HCT116 (cell line): ENCODE results near the gene NEMP1. TPM values are rescaled to one million over a fixed set of nuclear protein-coding genes. Genes with fewer than 3 reads are reported as not detected.

Source experiments
- ATAC-seq: fragments of 200-7000 bp; cut with Tn5 transposase; 2 replicates; pipeline ENCODE4 v1.9.1; 2020; ENCODE audit warnings: mild to moderate bottlenecking, moderate library complexity
- BruUV-seq: library from RNA; stranded (reverse); fragments of 400-500 nt; replicated peaks from 2 replicates; lab custom pipeline; 2021; lab: Mats Ljungman, UMichigan
- CTCF ChIA-PET: fragments of 300-600 bp; sonication (Branson Sonifier 250); formaldehyde crosslinking; loops from one replicate; lab custom pipeline; 2021; ENCODE audit warnings: antibody characterized with exemption; lab: Charles Lee
- POLR2A ChIA-PET: fragments of 300-600, 350-600 bp; sonication (Branson Sonifier 250); formaldehyde crosslinking; loops from one replicate; lab custom pipeline; 2021; ENCODE audit warnings: antibody characterized with exemption; lab: Charles Lee
- RAD21 ChIA-PET, 2 experiments: fragments of 300-600 bp; sonication (Branson Sonifier 250); formaldehyde crosslinking; loops; one replicate each; lab custom pipeline; 2023; ENCODE audit warnings: low total read pairs in 2 of 2; ENCODE audit not compliant: uncharacterized antibody in 2 of 2, unreplicated experiment in 2 of 2, low non-redundant PET in 1 of 2; lab: Charles Lee
- DNase-seq: peaks from one replicate; pipeline ENCODE4 v3.0.0-alpha.2; 2010; ENCODE audit warnings: low read depth, low spot score
- H2AFZ ChIP-seq: fragments of 200-600 bp; shearing (Covaris generic), sonication (generic); 2 replicates; pipeline ENCODE4 v1.6.1; 2017; ENCODE audit warnings: low read depth, mixed run types, mixed read lengths, antibody characterized with exemption, low read length; ENCODE audit not compliant: poor library complexity, severe bottlenecking
- H3K27ac ChIP-seq: 2 replicates; pipeline ENCODE4 v1.5.1; 2012; ENCODE audit warnings: low read depth, low read length
- H3K27me3 ChIP-seq: fragments of 200-600 bp; sonication (generic); 2 replicates; pipeline ENCODE4 v1.6.1; 2016; ENCODE audit warnings: mixed run types, low read length, mixed read lengths; ENCODE audit not compliant: insufficient read depth
- H3K36me3 ChIP-seq, 2 experiments: fragments of 200-500 bp in 1 of 2; fragments of 200-600 bp in 1 of 2; sonication (Bioruptor generic) in 1 of 2; sonication (generic) in 1 of 2; 2 replicates each; pipeline versions ENCODE4 v1.5.1 to v1.6.1; 2014 to 2016; ENCODE audit warnings: low read length in 2 of 2, inconsistent platforms in 1 of 2, mixed read lengths in 1 of 2, mixed run types in 1 of 2; ENCODE audit not compliant: insufficient read depth in 2 of 2, control insufficient read depth in 1 of 2
- H3K4me1 ChIP-seq, 2 experiments: fragments of 200-600 bp in 1 of 2; sonication (generic) in 1 of 2; 2 replicates each; pipeline versions ENCODE4 v1.5.1 to v1.6.1; 2012 to 2017; ENCODE audit warnings: low read length in 2 of 2, inconsistent platforms in 1 of 2, mild to moderate bottlenecking in 1 of 2, mixed read lengths in 1 of 2, mixed run types in 1 of 2, moderate library complexity in 1 of 2; ENCODE audit not compliant: insufficient read depth in 2 of 2, control insufficient read depth in 1 of 2
- H3K4me2 ChIP-seq: fragments of 200-600 bp; sonication (generic); 2 replicates; pipeline ENCODE4 v1.6.1; 2017; ENCODE audit warnings: mixed run types, low read length, mixed read lengths
- H3K4me3 ChIP-seq, 2 experiments: fragments of 200-600 bp in 1 of 2; sonication (generic) in 1 of 2; replicated peaks in 1 of 2; 2 replicates each; pipeline ENCODE4 v1.5.1; 2011 to 2016; ENCODE audit warnings: low read length in 2 of 2, control low read depth in 1 of 2, low read depth in 1 of 2, mild to moderate bottlenecking in 1 of 2, mixed read lengths in 1 of 2, mixed run types in 1 of 2
- H3K79me2 ChIP-seq: fragments of 200-600 bp; sonication (generic); 2 replicates; pipeline ENCODE4 v1.6.1; 2017; ENCODE audit warnings: mild to moderate bottlenecking, mixed run types, low read length, moderate library complexity, mixed read lengths; ENCODE audit not compliant: insufficient read depth
- H3K9ac ChIP-seq: fragments of 200-600 bp; sonication (generic); 2 replicates; pipeline ENCODE4 v1.6.1; 2016; ENCODE audit warnings: low read length, mixed read lengths
- H3K9me2 ChIP-seq: fragments of 200-600 bp; sonication (generic), shearing (Covaris generic); 2 replicates; pipeline ENCODE4 v1.6.1; 2017; ENCODE audit warnings: mixed run types, mild to moderate bottlenecking, moderate library complexity; ENCODE audit not compliant: insufficient read depth
- H3K9me3 ChIP-seq, 2 experiments: fragments of 200-500 bp in 1 of 2; fragments of 200-600 bp in 1 of 2; sonication (Bioruptor generic) in 1 of 2; sonication (generic) in 1 of 2; 2 replicates each; pipeline ENCODE4 v1.6.1; 2014 to 2017; ENCODE audit warnings: low read length in 2 of 2, mixed read lengths in 2 of 2, inconsistent platforms in 1 of 2, low read depth in 1 of 2, mild to moderate bottlenecking in 1 of 2, mixed run types in 1 of 2, moderate library complexity in 1 of 2; ENCODE audit not compliant: control insufficient read depth in 1 of 2, insufficient read depth in 1 of 2
- H4K20me1 ChIP-seq: fragments of 200-600 bp; sonication (generic), shearing (Covaris generic); 2 replicates; pipeline ENCODE4 v1.6.1; 2017; ENCODE audit warnings: mixed run types, mild to moderate bottlenecking, moderate library complexity; ENCODE audit not compliant: insufficient read depth
- CEBPB ChIP-seq: IDR thresholded peaks from 2 replicates; pipeline ENCODE4 v1.6.1; 2012; ENCODE audit warnings: low read depth
- EGR1 ChIP-seq: IDR thresholded peaks from 2 replicates; pipeline ENCODE4 v1.6.1; 2012; ENCODE audit warnings: low read depth
- ELF1 ChIP-seq: IDR thresholded peaks from 2 replicates; pipeline ENCODE4 v1.6.1; 2012; ENCODE audit warnings: low read depth, borderline replicate concordance
- EZH2phosphoT487 ChIP-seq: fragments of 200-600 bp; IDR thresholded peaks from 2 replicates; pipeline ENCODE4 v1.6.1; 2018; ENCODE audit warnings: antibody characterized with exemption, borderline replicate concordance
- RAD21 ChIP-seq: IDR thresholded peaks from 2 replicates; pipeline ENCODE4 v1.6.1; 2012; ENCODE audit warnings: low read depth, mild to moderate bottlenecking
- SP1 ChIP-seq: IDR thresholded peaks from 2 replicates; pipeline ENCODE4 v1.6.1; 2012; ENCODE audit warnings: low read depth
- YY1 ChIP-seq: IDR thresholded peaks from 2 replicates; pipeline ENCODE4 v1.6.1; 2011; ENCODE audit warnings: low read length, low read depth, moderate library complexity, mild to moderate bottlenecking; ENCODE audit not compliant: insufficient replicate concordance; ENCODE audit errors: extremely low read depth
- intact Hi-C: fragments of 100-400 bp; cut with micrococcal nuclease; formaldehyde crosslinking; loops from 2 replicates; pipeline ENCODE4 v1.10.0; 2022
- total RNA-seq: library from RNA; stranded (reverse); gene quantifications from one replicate; pipeline ENCODE4 v1.2.1, GENCODE V29; 2021; ENCODE audit not compliant: unreplicated experiment
- TF ChIP-seq, protein P1 (sequence below), 3 experiments: fragments of 200-600 bp in 1 of 3; sonication (generic) in 1 of 3; IDR thresholded peaks in 2 of 3; conservative IDR thresholded peaks in 1 of 3; 2 replicates each; pipeline ENCODE4 v1.5.1; 2012 to 2017; ENCODE audit warnings: low read depth in 2 of 3, low read length in 2 of 3, antibody characterized with exemption in 1 of 3, borderline replicate concordance in 1 of 3, control low read depth in 1 of 3, mild to moderate bottlenecking in 1 of 3, mixed read lengths in 1 of 3, mixed run types in 1 of 3, moderate library complexity in 1 of 3; ENCODE audit not compliant: insufficient read depth in 1 of 3

NEMP1 gene
- total RNA-seq, 1 experiment from 2014 or later: 35.2 TPM

DNA sequence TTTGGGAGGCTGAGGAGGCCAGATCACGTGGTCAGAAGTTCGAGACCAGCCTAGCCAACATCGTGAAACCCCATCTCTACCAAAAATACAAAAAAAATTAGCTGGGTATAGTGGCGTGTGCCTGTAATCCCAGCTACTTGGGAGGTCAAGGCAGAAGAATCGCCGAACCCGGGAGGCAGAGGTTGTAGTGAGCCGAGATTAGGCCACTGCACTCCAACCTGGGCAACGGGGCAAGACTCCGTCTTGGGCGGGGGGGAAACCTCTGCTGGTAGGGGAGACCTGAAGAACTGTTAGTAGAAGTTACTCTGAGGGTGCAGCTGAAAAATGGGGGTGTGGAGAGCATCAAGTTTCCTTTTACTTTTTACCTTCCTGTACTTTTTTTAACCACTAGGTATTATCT lies 47.5 kb upstream of the NEMP1 start:
- Histone ChIP-seq H2AFZ (no peak overlapping the region), H3K36me3 (no peaks in the 10 kb centered on the region), H3K9me3 (peaks cover 6 to 7% of the 10 kb centered on the region in 2 experiments; a peak in 1 of 4 replicates), H3K4me2 (no peak overlapping the region), H3K4me1 (peaks cover 9 to 32% of the 10 kb centered on the region in 2 experiments), H3K9me2 (no peaks in the 10 kb centered on the region), H3K79me2 (no peaks in the 10 kb centered on the region), H3K27ac (no peak overlapping the region), H4K20me1 (no peaks in the 10 kb centered on the region), H3K4me3 (no peak overlapping the region), H3K9ac (no peak overlapping the region)
- ChIA-PET RAD21 (interaction anchor here in 1 of 2 experiments (1.2 kb wide), 1 partner anchor 14 kb away, joined by 3 read pairs; no protein-coding TSS in a partner anchor), POLR2A (no interaction called here), CTCF (interaction anchor here (0.7 to 5.8 kb wide), 4 partner anchors 14 to 362 kb away, joined by 4 to 44 read pairs (median 32); partner anchors contain the start of gene STAT6)
- no TSS peak for BruUV-seq
- ATAC-seq (no peak), DNase-seq (no peak)
- intact Hi-C loops: loop anchor here (10.0 kb wide), 1 partner anchor 119 kb away; no protein-coding TSS in a partner anchor
- TF ChIP-seq EZH2phosphoT487 (no peak), SP1 (no peak), ELF1 (no peak)
- TF ChIP-seq, protein P1, sequence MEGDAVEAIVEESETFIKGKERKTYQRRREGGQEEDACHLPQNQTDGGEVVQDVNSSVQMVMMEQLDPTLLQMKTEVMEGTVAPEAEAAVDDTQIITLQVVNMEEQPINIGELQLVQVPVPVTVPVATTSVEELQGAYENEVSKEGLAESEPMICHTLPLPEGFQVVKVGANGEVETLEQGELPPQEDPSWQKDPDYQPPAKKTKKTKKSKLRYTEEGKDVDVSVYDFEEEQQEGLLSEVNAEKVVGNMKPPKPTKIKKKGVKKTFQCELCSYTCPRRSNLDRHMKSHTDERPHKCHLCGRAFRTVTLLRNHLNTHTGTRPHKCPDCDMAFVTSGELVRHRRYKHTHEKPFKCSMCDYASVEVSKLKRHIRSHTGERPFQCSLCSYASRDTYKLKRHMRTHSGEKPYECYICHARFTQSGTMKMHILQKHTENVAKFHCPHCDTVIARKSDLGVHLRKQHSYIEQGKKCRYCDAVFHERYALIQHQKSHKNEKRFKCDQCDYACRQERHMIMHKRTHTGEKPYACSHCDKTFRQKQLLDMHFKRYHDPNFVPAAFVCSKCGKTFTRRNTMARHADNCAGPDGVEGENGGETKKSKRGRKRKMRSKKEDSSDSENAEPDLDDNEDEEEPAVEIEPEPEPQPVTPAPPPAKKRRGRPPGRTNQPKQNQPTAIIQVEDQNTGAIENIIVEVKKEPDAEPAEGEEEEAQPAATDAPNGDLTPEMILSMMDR (IDR thresholded peaks at IDR 0.05 in 2 of 3, conservative IDR thresholded peaks at IDR 0.05 in 1 of 3; ENCODE audit: borderline replicate concordance in 1 of 3, insufficient read depth in 1 of 3, low read depth in 2 of 3, low read length in 2 of 3): no peak
- TF ChIP-seq, all 23 proteins: peak for 0
- no peaks in the 10 kb centered on the region for H3K27me3 ChIP-seq

- ChIA-PET CTCF (interaction anchor here (0.5 to 5.8 kb wide), 18 partner anchors 13 to 1443 kb away, joined by 3 to 44 read pairs (median 3); partner anchors contain the start of genes NAB2, NEMP1, SHMT2 and STAT6), RAD21 (interaction anchor here (0.9 to 1.1 kb wide), 3 partner anchors 49 to 52 kb away, joined by 3 to 7 read pairs (median 4); no protein-coding TSS in a partner anchor), POLR2A (interaction anchor here (1.1 to 1.2 kb wide), 2 partner anchors 13 to 51 kb away, joined by 3 read pairs; partner anchors contain the start of gene STAT6)
- intact Hi-C loops: loop anchor here (1.0 to 10.0 kb wide), 3 partner anchors 49 to 120 kb away; no protein-coding TSS in a partner anchor
- Histone ChIP-seq H2AFZ (peak overlapping the region; percentile 82), H3K9me3 (peaks cover 6 to 7% of the 10 kb centered on the region in 2 experiments; a peak in 1 of 4 replicates), H3K4me1 (peaks cover 9 to 27% of the 10 kb centered on the region in 2 experiments), H3K4me3 (no peak overlapping the region), H3K9me2 (no peaks in the 10 kb centered on the region), H3K27ac (no peak overlapping the region), H4K20me1 (no peaks in the 10 kb centered on the region), H3K9ac (no peak overlapping the region), H3K4me2 (no peak overlapping the region), H3K79me2 (no peaks in the 10 kb centered on the region), H3K36me3 (no peaks in the 10 kb centered on the region), H3K27me3 (no peaks in the 10 kb centered on the region)
- TF ChIP-seq EGR1: 0 out of 2 replicates have a peak, but pooled peaks have one; percentile 12
- TF ChIP-seq YY1: peak; percentile 50
- TF ChIP-seq RAD21: peak; percentile 84
- TF ChIP-seq EZH2phosphoT487: no peak
- TF ChIP-seq, protein P1 (IDR thresholded peaks at IDR 0.05 in 2 of 3, conservative IDR thresholded peaks at IDR 0.05 in 1 of 3; ENCODE audit: borderline replicate concordance in 1 of 3, insufficient read depth in 1 of 3, low read depth in 2 of 3, low read length in 2 of 3): peak; percentile 88 to 94 (median 92)
- TF ChIP-seq CEBPB: no peak
- BruUV-seq: no TSS peak
- DNase-seq (peak; percentile 56), ATAC-seq (peak; percentile 56)
Observed at GRCh38 chr12:57124261-57124877, 45.8 kb upstream of the NEMP1 start.
